Sigmoid colon (tissue), 7 donors: ENCODE measurements around the gene BIVM. TPM values are rescaled to one million over a fixed set of nuclear protein-coding genes. Genes with fewer than 3 reads are reported as not detected.

Experiments used
- DNase-seq: peaks from one replicate; pipeline ENCODE4 v3.0.0-alpha.2; 2019
- H3K27ac ChIP-seq, 4 donors: fragments of 200-600 bp; sonication (generic); one replicate each; pipeline ENCODE4 v1.5.1; 2016 to 2019; ENCODE audit warnings: mild to moderate bottlenecking in 1 of 4
- H3K27me3 ChIP-seq, 3 donors: fragments of 200-600 bp; sonication (generic); one replicate each; pipeline ENCODE4 v1.5.1; 2019; ENCODE audit warnings: mild to moderate bottlenecking in 1 of 3
- H3K36me3 ChIP-seq, 4 donors: fragments of 200-600 bp; sonication (generic); one replicate each; pipeline ENCODE4 v1.5.1; 2016 to 2019
- H3K4me1 ChIP-seq, 4 donors: fragments of 200-600 bp; sonication (generic); one replicate each; pipeline ENCODE4 v1.5.1; 2017 to 2019
- H3K4me3 ChIP-seq, 4 donors: fragments of 200-600 bp; sonication (generic); one replicate each; pipeline ENCODE4 v1.5.1; 2017 to 2019; ENCODE audit warnings: mild to moderate bottlenecking in 2 of 4, moderate library complexity in 1 of 4
- H3K9me3 ChIP-seq, 4 donors: fragments of 200-600 bp in 3 of 4; sonication (generic) in 3 of 4; one replicate each; pipeline versions ENCODE4 v1.5.1 to v1.6.1; 2013 to 2019
- CTCF ChIP-seq, 4 experiments: fragments of 450-650 bp in 3 of 4; fragments of 200-600 bp in 1 of 4; IDR thresholded peaks; one replicate each; pipeline ENCODE4 v1.5.1; 2016 to 2019; ENCODE audit warnings: antibody characterized with exemption in 4 of 4, mild to moderate bottlenecking in 3 of 4, moderate library complexity in 2 of 4
- EP300 ChIP-seq, 4 donors: sonication (generic); formaldehyde crosslinking; IDR thresholded peaks; one replicate each; pipeline ENCODE4 v1.6.1; 2017; ENCODE audit warnings: antibody characterized with exemption in 4 of 4
- POLR2A ChIP-seq, 2 donors: fragments of 450-650 bp; IDR thresholded peaks; one replicate each; pipeline ENCODE4 v1.6.1; 2016; ENCODE audit warnings: antibody characterized with exemption in 2 of 2, mild to moderate bottlenecking in 2 of 2, moderate library complexity in 2 of 2
- POLR2AphosphoS5 ChIP-seq, 4 donors: sonication (generic); formaldehyde crosslinking; IDR thresholded peaks; one replicate each; pipeline ENCODE4 v1.6.1; 2017; ENCODE audit warnings: antibody characterized with exemption in 4 of 4
- WGBS, 2 donors: extraction: QIAGEN DNeasy Blood & Tissue Kit; methylation state at CpG; one replicate each; pipeline ENCODE4 v1.1.7; 2013; 5-methylcytosine and 5-hydroxymethylcytosine counted together
- intact Hi-C: fragments of 100-400 bp; cut with DNase I; formaldehyde crosslinking; loops from one replicate; pipeline ENCODE4 v1.15.1; 2023
- polyA plus RNA-seq, 3 donors: library from polyadenylated mRNA; stranded (reverse); fragments of 200-250 nt; gene quantifications; one replicate each; pipeline ENCODE4 v1.2.3, GENCODE V29; 2013
- total RNA-seq, 4 donors: library from RNA; depleted of rRNA; stranded (reverse); fragments of >200 nt; gene quantifications; one replicate each; pipeline ENCODE4 v1.1.0, GENCODE V29; 2016
- donor health status: healthy with polysubstance abuse.
- donor health status: Bipolar disorder and iron deficiency.
- donor health status: healthy.

The BIVM gene
- total and polyA plus RNA-seq, 7 donors, result 5.4 to 31.0 (median 14.8) TPM

- Histone ChIP-seq H3K4me1 (no peaks in the 10 kb centered on the region), H3K27ac (no peak overlapping the region), H3K9me3 (no peaks in the 10 kb centered on the region), H3K4me3 (no peak overlapping the region), H3K36me3 (peaks cover 0 to 24% (median 0%) of the 10 kb centered on the region in 4 donors), H3K27me3 (no peaks in the 10 kb centered on the region)
- intact Hi-C loops, result no loop called here
- WGBS, 2 donors, result 96 to 99% methylated on average over 1 of the region's 1 CpG
- DNase-seq, result no peak
- TF ChIP-seq CTCF (IDR thresholded peaks at IDR 0.05), result no peak
- no peak for TF ChIP-seq EP300 (IDR thresholded peaks at IDR 0.05)
- TF ChIP-seq POLR2AphosphoS5 (IDR thresholded peaks at IDR 0.05), result no peak
- no peak for TF ChIP-seq POLR2A (IDR thresholded peaks at IDR 0.05)
Observed at GRCh38 chr13:102781591-102781990, 17.3 kb upstream of the BIVM start.

- no peak overlapping the region for H3K27ac ChIP-seq
- 82 to 91% methylated on average over 3 of the region's 3 CpGs for WGBS, 2 donors
- DNase-seq, result no peak
- no peaks in the 10 kb centered on the region for H3K9me3 ChIP-seq
- intact Hi-C loops, result no loop called here
- no peaks in the 10 kb centered on the region for H3K4me1 ChIP-seq
- H3K27me3 ChIP-seq, result no peaks in the 10 kb centered on the region
- H3K36me3 ChIP-seq, result peaks cover 0 to 50% (median 0%) of the 10 kb centered on the region in 4 donors
- no peak overlapping the region for H3K4me3 ChIP-seq
- TF ChIP-seq EP300 (IDR thresholded peaks at IDR 0.05), result no peak
- TF ChIP-seq POLR2AphosphoS5 (IDR thresholded peaks at IDR 0.05), result no peak
- no peak for TF ChIP-seq CTCF (IDR thresholded peaks at IDR 0.05)
- TF ChIP-seq POLR2A (IDR thresholded peaks at IDR 0.05), result no peak
Observed at GRCh38 chr13:102784483-102784882, 14.4 kb upstream of the BIVM start.

- no peak overlapping the region for H3K27ac ChIP-seq
- no peak for DNase-seq
- no peaks in the 10 kb centered on the region for H3K4me1 ChIP-seq
- H3K4me3 ChIP-seq, result no peak overlapping the region
- H3K27me3 ChIP-seq, result no peaks in the 10 kb centered on the region
- no peaks in the 10 kb centered on the region for H3K9me3 ChIP-seq
- TF ChIP-seq EP300 (IDR thresholded peaks at IDR 0.05) (no peak), CTCF (IDR thresholded peaks at IDR 0.05) (no peak), POLR2AphosphoS5 (IDR thresholded peaks at IDR 0.05) (no peak), POLR2A (IDR thresholded peaks at IDR 0.05) (no peak)
- peaks cover 0 to 84% (median 4%) of the 10 kb centered on the region in 4 donors for H3K36me3 ChIP-seq
- intact Hi-C loops, result no loop called here
- WGBS, 2 donors, result 93 to 95% methylated on average over 8 of the region's 8 CpGs
Observed at GRCh38 chr13:102788683-102789082, 10.2 kb upstream of the BIVM start.

GRCh38 chr13:102792396-102792795 lies 6.5 kb upstream of the BIVM start:
- Histone ChIP-seq H3K9me3 (no peaks in the 10 kb centered on the region), H3K4me1 (no peaks in the 10 kb centered on the region), H3K27ac (no peak overlapping the region), H3K4me3 (no peak overlapping the region), H3K36me3 (peaks cover 0 to 60% (median 4%) of the 10 kb centered on the region in 4 donors), H3K27me3 (no peaks in the 10 kb centered on the region)
- intact Hi-C loops, result no loop called here
- 87 to 92% methylated on average over 1 of the region's 1 CpG for WGBS, 2 donors
- DNase-seq, result no peak
- TF ChIP-seq CTCF (IDR thresholded peaks at IDR 0.05), result no peak
- no peak for TF ChIP-seq EP300 (IDR thresholded peaks at IDR 0.05)
- TF ChIP-seq POLR2A (IDR thresholded peaks at IDR 0.05), result no peak
- no peak for TF ChIP-seq POLR2AphosphoS5 (IDR thresholded peaks at IDR 0.05)
